ENCODE measurements around the gene KCTD2.

Gene KCTD2

DNA sequence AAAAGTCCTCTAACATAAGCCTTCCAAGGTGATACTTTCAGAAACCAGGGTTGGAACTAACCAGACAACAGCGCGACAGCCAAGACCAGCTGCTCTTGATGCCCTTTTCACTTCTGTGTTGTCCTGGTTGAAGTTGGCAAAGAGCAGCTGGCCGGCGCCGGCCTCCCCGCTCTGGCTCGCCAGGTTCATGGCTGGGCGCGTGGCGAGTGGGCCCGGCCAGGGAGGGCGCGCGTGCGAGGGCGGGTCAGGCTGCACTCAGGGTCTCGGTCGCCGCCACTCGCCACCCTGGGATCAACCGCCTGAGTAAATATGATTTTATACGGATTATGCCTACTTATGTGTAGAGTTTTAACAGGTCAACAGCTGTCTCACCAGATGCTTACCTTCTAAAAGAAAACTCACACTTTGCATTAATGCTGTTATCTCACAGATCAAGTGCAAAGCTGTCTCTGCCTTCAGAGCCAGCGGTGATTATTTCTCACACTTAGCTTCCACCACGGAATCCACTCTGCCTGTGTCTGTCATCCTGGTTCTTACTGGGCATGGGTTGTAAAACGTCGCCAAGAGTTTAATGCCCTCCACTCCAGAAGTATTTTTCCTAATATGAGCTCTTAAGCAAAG, 13.5 kb downstream of the KCTD2 start:
- TF ChIP-seq, protein P1, sequence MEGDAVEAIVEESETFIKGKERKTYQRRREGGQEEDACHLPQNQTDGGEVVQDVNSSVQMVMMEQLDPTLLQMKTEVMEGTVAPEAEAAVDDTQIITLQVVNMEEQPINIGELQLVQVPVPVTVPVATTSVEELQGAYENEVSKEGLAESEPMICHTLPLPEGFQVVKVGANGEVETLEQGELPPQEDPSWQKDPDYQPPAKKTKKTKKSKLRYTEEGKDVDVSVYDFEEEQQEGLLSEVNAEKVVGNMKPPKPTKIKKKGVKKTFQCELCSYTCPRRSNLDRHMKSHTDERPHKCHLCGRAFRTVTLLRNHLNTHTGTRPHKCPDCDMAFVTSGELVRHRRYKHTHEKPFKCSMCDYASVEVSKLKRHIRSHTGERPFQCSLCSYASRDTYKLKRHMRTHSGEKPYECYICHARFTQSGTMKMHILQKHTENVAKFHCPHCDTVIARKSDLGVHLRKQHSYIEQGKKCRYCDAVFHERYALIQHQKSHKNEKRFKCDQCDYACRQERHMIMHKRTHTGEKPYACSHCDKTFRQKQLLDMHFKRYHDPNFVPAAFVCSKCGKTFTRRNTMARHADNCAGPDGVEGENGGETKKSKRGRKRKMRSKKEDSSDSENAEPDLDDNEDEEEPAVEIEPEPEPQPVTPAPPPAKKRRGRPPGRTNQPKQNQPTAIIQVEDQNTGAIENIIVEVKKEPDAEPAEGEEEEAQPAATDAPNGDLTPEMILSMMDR (IDR thresholded peaks at IDR 0.05; ENCODE audit: low read depth, low read length): no peak
- H3K4me3 ChIP-seq (ENCODE audit: low read depth, low read length): no peak overlapping the region

DNA sequence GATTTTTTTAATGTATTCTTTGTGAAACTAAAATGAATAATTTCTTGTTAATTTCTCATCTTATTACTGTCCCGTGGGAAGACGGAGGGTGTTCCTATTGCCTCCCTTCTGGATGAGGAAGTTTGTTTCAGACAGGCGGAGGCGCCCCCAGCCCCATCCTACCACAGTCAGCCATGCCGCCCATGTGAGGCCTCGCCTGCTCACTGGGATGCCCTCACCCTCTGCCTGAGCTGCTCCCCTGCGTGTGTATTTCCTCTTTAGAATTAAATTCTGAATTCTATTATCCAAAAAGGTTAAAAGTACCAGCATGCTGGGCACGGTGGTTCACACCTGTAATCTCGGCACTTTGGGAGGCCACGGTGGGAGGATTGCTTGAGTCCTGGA, 14.0 kb downstream of the KCTD2 start:
- H3K4me3 ChIP-seq (ENCODE audit: low read depth, low read length): no peak overlapping the region

DNA sequence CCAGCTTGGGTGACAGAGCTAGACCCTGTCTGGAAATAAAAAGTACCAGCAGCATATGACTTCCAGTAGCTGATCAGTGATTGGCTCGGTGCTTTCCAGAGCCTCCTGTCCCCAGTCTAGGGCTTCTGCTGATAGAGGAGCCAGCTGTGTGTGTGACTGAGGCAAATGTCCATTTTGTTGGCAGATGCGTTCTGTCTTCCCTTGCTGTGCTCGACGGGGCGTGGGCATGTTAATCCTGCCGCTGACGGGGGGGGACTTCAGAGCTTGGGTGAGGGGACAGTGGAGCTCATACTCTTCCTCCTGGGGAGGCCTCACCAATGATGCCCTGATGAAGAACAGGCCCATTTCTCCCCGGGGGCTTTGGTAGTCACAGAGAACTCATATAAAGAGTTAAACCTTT, 14.6 kb downstream of the KCTD2 start:
- TF ChIP-seq, protein P1 (IDR thresholded peaks at IDR 0.05; ENCODE audit: low read depth, low read length): no peak
- no peak overlapping the region for H3K4me3 ChIP-seq (ENCODE audit: low read depth, low read length)

More for the DNA sequence above, 14.0 kb downstream of the KCTD2 start:
- TF ChIP-seq, protein P1 (IDR thresholded peaks at IDR 0.05; ENCODE audit: low read depth, low read length): no peak

DNA sequence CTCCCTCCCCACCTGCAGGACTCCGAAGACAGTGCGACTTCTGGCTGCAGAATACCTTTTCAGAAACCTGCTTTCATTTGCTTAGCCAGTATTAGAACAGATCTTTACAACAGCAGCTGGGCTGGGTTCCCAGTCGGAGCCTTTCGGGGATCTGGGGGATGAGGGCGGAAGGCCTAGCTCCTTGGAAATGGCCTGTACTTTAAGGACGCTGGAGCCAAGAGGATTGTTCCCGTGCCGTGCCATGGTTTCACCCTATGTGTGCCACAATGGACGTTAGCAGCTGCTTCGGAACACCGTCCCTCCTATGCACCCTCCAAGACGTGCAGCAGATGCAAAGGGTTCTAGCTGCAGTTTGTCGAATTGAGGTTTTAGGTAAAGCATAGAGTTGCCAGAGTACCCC, 16.2 kb downstream of the KCTD2 start:
- TF ChIP-seq, protein P1 (IDR thresholded peaks at IDR 0.05; ENCODE audit: low read depth, low read length): no peak
- H3K4me3 ChIP-seq (ENCODE audit: low read depth, low read length): no peak overlapping the region

DNA sequence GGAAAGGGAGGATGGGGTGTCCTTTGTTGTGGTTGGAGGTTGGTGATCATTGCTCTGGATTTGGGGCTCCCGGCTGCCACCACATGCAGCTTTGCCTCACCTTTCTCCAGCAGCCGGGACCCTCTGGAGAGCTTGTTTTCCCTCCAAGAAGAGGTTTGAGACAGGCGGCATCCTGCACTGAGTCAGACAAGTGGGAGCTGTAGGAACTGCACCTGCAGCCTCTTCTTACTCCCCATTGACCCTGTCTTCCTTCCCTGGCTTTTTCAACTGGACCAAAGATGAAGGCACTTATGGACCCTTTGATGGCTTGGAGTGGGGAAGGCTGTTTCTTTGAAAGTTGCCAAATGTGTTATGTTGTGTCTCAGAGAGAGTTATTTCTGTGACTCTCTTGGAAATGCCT, 16.6 kb downstream of the KCTD2 start:
- no peak overlapping the region for H3K4me3 ChIP-seq (ENCODE audit: low read depth, low read length)
- TF ChIP-seq, protein P1 (IDR thresholded peaks at IDR 0.05; ENCODE audit: low read depth, low read length): no peak

DNA sequence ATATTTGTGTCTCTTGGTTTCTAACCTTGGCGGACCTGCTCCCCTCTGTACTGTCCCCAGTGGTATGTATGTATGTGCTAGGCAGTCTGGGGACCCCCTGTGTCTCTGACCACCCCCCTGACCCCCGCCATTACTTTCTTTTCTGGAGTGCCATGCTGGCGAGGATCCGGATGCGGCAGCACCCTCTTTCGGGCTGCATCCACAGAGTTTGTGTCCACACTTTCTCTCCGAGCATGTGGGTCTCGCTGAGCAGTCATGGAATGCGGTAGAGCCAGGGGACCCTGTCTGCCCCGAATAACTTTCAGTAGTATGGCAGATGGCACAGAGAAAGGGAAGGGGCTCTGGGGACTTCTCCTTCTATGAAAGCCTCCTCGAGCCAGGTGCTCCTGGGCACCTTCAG, 17.0 kb downstream of the KCTD2 start:
- H3K4me3 ChIP-seq (ENCODE audit: low read depth, low read length): no peak overlapping the region
- TF ChIP-seq, protein P1 (IDR thresholded peaks at IDR 0.05; ENCODE audit: low read depth, low read length): no peak

DNA sequence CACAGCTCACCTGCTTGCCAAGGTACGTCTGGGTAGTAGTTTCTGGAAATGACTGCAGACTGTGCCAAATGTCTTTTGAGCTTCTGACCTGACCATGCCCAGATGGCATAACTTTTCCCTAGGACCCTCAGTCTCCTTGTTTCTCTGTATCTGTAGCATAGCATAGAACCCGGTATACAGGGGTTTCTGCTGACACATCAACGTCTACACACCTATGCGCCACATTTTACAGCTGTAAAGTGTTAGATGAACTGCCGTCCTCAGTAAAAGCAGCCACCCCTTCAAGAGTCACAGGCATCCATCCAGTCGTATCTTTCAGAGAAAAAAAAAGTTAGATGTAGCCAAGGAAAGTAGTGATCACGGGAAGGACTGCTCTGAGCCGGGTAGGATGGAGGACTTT, 17.4 kb downstream of the KCTD2 start:
- H3K4me3 ChIP-seq (ENCODE audit: low read depth, low read length): no peak overlapping the region
- TF ChIP-seq, protein P1 (IDR thresholded peaks at IDR 0.05; ENCODE audit: low read depth, low read length): no peak

All from WI38 (cell line).